Activated naive CD4-positive, alpha-beta T cell treated with anti-CD3 and anti-CD28 coated beads, Interleukin-2, amount 10 ng/mL, durations not matched to agents 7 days and 5 days (primary cell): ENCODE results near the gene HUS1.
"Not testable (repeated sequence)": the region's sequence is repeated elsewhere in the genome, so short reads cannot be mapped to it uniquely, and the experiment has no call there.

Source experiments
- CTCF ChIA-PET: fragments of 350-600 bp; sonication (Branson Sonifier 250); formaldehyde crosslinking; loops from one replicate; lab custom pipeline; 2021; ENCODE audit warnings: antibody characterized with exemption; lab: Charles Lee
- DNase-seq: peaks from one replicate; pipeline ENCODE4 v3.0.0-alpha.2; 2020
- H3K27ac Mint-ChIP-seq: one replicate; pipeline ENCODE4 v1.8.0; 2021; ENCODE audit warnings: mild to moderate bottlenecking, moderate library complexity, mixed read lengths
- H3K27me3 Mint-ChIP-seq: one replicate; pipeline ENCODE4 v1.8.0; 2021; ENCODE audit warnings: mild to moderate bottlenecking, mixed read lengths
- H3K36me3 Mint-ChIP-seq: one replicate; pipeline ENCODE4 v1.8.0; 2021; ENCODE audit warnings: mixed read lengths
- H3K4me1 Mint-ChIP-seq: one replicate; pipeline ENCODE4 v1.8.0; 2021; ENCODE audit warnings: mixed read lengths
- H3K4me3 Mint-ChIP-seq: one replicate; pipeline ENCODE4 v1.8.0; 2021; ENCODE audit warnings: mild to moderate bottlenecking, moderate library complexity, mixed read lengths
- H3K9me3 Mint-ChIP-seq: one replicate; pipeline ENCODE4 v1.8.0; 2021; ENCODE audit warnings: mixed read lengths

HUS1 gene

DNA sequence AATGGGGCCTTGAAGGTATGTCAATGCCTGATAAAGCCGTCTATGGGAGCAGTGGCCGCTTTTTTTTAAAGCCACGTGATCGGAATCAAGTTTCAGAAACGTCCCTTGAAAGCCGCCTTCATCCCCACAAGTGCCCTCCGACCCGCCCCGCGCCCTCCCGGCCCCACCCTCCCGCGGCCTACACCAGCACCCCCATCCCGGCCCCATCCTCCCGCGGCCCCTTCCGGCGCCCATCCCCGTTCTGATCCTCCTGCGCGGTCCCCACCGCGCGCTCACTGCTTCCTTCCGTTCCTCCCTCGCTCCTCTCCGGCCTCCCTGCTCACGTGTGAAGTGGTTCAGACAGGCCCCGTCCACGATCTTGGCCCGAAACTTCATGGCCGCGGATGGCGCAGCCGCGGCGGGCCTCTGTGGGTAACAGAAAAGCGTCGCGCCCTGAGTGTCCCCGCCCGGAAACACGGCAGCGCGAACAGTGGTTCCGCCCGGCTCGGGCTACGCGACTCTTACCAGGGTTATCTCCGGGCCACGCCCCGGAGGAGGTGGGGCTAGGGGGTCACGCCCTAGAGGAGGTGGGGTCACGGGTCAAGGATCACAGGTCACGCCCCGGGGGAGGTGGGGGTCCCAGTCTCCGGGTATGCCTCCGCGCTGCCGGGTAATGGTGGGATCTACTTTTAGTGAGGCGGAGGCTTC is at the start of gene HUS1:
HUS1 (minus strand) TSS at position 471 of the 687 bp plus-strand sequence; CDS start at position 375, 96 bp downstream.
- CTCF ChIA-PET = interaction anchor here (1.8 kb wide), 2 partner anchors 9 to 131 kb away, joined by 10 to 11 read pairs; no protein-coding TSS in a partner anchor
- Mint-ChIP-seq H3K27me3 (no peaks in the 10 kb centered on the region), H3K4me1 (peaks cover 25% of the 10 kb centered on the region), H3K9me3 (no peaks in the 10 kb centered on the region), H3K36me3 (peaks cover 36% of the 10 kb centered on the region), H3K4me3 (peak within 1 kb of the TSS; percentile 90), H3K27ac (peak within 1 kb of the TSS; percentile 96)
- peak; percentile 97 for DNase-seq

DNA sequence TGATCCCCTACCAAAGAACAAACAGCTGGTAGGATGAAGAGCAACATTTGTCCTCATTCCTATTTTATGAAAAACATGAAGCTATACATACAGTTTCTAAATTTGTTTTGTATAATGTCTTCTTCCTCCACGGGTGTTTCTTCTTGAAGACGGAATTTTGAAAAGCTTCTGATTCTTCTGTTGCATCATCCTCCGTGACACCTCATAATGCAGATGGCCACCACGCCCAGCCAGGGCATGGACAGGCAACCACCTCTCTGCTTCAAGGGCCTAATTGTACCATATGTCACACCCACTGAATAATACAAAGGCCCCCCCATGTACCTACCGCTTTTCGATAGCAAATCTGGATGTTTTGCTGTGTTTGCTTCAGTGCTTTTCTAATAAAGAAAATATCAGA is 49.5 kb upstream of the HUS1 start, which contains the start of gene SUN3:
SUN3 (minus strand) TSS at position 170 of the 400 bp plus-strand sequence; CDS start at position 1, 169 bp downstream.
- H3K27me3 Mint-ChIP-seq = peaks cover 41% of the 10 kb centered on the region
- DNase-seq = no peak
- H3K4me1 Mint-ChIP-seq = no peaks in the 10 kb centered on the region
- H3K27ac Mint-ChIP-seq = no peak within 1 kb of the TSS
- H3K36me3 Mint-ChIP-seq = no peaks in the 10 kb centered on the region
- no peak within 1 kb of the TSS for H3K4me3 Mint-ChIP-seq
- CTCF ChIA-PET = interaction anchor here (1.1 kb wide), 1 partner anchor 10 kb away, joined by 3 read pairs; no protein-coding TSS in a partner anchor
- H3K9me3 Mint-ChIP-seq = peaks cover 2% of the 10 kb centered on the region

DNA sequence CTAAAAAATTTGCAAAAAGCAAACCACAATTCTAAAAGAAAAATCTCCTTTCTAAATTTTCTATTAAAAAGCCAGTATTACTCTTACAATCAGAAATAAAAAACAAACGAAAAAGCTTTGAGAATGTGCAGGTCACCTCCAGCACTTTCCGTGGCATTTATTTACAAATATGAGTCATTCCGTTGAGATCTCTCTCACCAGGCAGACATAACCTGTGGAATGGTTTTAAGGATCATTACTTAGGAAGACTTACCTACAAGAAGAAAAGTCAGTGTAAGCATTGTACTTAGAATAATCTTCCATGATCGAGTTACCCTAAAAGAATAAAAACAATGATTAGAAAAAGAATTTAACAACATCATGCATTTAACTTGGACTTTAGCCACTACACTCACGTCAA is 46.2 kb upstream of the HUS1 start:
- Mint-ChIP-seq H3K4me3 (no peak overlapping the region), H3K27ac (no peak overlapping the region), H3K36me3 (no peaks in the 10 kb centered on the region), H3K4me1 (no peaks in the 10 kb centered on the region), H3K9me3 (peaks cover 2% of the 10 kb centered on the region), H3K27me3 (peaks cover 27% of the 10 kb centered on the region)
- no peak for DNase-seq
- CTCF ChIA-PET = no interaction called here

DNA sequence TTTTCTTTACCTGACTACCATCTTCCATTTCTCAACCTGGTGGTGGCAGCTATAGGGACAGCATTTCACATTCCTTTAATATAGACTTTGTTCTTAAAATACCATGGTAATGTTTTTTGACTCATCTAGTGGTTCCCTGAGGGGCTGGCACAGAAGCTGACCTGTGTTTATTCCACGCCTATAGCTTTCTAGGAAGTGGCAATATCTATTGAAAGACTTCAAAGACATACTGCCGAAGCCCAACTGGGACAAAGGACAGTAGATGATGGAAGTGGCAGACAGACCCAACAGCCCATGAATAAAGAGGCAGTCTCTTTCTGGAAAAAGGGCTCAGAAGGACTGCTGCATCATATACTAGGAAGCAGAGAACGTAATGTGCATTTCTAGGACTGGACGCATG is 38.3 kb upstream of the HUS1 start:
- Mint-ChIP-seq H3K27me3 (peaks cover 29% of the 10 kb centered on the region), H3K9me3 (no peaks in the 10 kb centered on the region), H3K36me3 (no peaks in the 10 kb centered on the region), H3K4me3 (no peak overlapping the region), H3K27ac (no peak overlapping the region), H3K4me1 (no peaks in the 10 kb centered on the region)
- CTCF ChIA-PET = no interaction called here
- no peak for DNase-seq

DNA sequence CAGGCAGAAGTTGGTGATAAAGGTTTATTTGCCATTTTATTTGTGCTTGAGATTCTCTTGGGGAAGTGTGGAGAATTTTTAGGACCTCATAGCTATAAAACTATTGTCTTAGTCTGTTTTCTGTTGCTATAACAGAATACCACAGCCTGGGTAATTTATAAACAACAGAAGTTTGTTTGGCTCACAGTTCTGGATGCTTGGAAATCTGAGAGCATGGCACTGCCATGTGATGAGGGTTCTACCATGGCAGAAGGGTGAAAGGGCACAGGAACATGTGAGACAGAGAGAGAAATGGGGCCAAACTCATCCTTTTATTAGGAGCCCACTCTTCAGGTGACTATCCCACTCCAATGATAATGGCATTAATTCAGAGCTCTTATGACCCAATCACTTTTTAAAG is 37.2 kb upstream of the HUS1 start:
- Mint-ChIP-seq H3K4me3 (no peak overlapping the region), H3K27me3 (peaks cover 29% of the 10 kb centered on the region), H3K4me1 (no peaks in the 10 kb centered on the region)

DNA sequence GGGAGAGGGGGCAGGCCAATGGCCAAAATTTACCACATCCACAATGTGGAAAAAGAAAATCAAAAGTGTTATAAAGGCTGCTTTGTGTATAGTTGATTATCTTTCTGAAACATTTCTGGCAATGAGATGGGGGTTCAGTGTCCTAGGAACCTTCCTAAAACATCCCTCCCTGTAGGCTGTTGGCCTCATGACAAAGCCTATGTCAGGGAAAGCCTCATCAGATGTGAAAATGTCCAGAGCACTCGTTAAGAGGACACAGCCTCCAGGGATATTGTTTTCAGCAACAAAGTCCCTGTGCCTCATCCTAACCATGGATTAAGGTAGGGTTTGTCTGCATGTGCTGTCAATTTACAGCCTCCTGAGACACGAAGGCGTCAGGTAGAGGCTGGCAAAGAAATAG is 32.5 kb upstream of the HUS1 start:
- Mint-ChIP-seq H3K27me3 (peaks cover 13% of the 10 kb centered on the region), H3K9me3 (no peaks in the 10 kb centered on the region), H3K36me3 (no peaks in the 10 kb centered on the region), H3K4me1 (no peaks in the 10 kb centered on the region), H3K27ac (no peak overlapping the region), H3K4me3 (no peak overlapping the region)
- CTCF ChIA-PET = no interaction called here
- DNase-seq = no peak

More for the DNA sequence above, 37.2 kb upstream of the HUS1 start:
- DNase-seq = no peak
- CTCF ChIA-PET = no interaction called here
- no peaks in the 10 kb centered on the region for H3K9me3 Mint-ChIP-seq
- H3K27ac Mint-ChIP-seq = no peak overlapping the region
- H3K36me3 Mint-ChIP-seq = no peaks in the 10 kb centered on the region

DNA sequence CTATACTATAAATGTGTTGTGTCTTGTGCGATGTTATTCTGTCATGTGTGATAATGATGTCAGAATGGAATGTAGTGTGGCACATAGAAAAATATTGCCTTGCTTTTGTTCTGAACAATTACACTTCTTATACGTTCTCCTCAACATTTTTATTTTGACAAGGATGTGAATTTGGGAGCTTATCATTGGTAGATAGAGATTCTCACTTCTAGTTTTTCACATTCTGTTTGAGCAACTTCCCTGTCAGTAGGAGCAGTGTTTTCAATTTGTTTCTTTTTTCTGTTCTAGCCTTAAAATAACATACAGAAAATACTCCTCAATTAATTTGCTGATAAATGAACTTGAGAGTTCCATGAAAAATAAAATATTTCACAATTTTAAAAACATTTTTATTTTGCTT is 31.9 kb upstream of the HUS1 start:
- Mint-ChIP-seq H3K9me3 (no peaks in the 10 kb centered on the region), H3K4me1 (no peaks in the 10 kb centered on the region), H3K4me3 (no peak overlapping the region), H3K36me3 (no peaks in the 10 kb centered on the region), H3K27me3 (peaks cover 13% of the 10 kb centered on the region), H3K27ac (no peak overlapping the region)
- no peak for DNase-seq
- CTCF ChIA-PET = no interaction called here

DNA sequence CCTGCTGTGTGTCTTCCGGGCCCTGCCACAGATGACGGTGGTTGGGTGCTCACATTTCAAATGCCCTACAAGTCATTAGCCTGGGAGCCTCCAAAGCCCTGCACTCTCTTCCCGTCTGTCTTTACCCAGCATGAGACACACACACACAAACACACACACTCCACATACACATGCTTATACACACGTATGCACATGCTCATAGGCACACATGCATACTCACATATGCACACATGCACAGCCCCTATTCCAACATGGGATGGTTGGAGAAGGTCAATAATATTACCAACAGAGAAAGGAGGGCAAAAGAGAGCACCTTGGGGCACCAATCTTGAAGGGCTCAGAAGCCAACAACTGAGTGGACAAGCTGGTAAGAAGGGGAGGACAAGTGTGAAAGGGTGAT is 30.5 kb upstream of the HUS1 start:
- H3K9me3 Mint-ChIP-seq = no peaks in the 10 kb centered on the region
- H3K27ac Mint-ChIP-seq = no peak overlapping the region
- H3K36me3 Mint-ChIP-seq = no peaks in the 10 kb centered on the region
- CTCF ChIA-PET = no interaction called here
- no peak overlapping the region for H3K4me3 Mint-ChIP-seq
- DNase-seq = no peak
- H3K27me3 Mint-ChIP-seq = peaks cover 8% of the 10 kb centered on the region
- H3K4me1 Mint-ChIP-seq = no peaks in the 10 kb centered on the region

DNA sequence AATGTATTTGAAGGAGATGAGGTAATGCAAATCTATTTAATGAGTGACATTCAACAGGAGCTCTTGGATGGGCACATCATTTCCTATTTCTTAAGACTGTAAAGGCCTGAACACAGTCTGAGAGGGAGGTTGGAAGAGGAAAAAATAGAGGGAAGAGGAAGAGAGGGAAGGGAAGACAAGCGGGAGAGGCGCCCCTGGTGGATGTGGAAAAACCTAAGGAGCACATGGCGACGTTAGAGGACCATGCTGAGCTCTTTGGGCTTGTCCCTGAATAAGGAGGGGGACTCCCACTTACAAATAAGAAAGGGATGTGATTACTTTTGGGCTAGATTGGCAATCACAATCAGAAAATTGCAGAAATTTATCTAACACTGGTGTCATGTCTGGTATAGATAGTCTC is 29.8 kb upstream of the HUS1 start:
- Mint-ChIP-seq H3K27ac (no peak overlapping the region), H3K9me3 (no peaks in the 10 kb centered on the region), H3K27me3 (peaks cover 12% of the 10 kb centered on the region), H3K4me3 (no peak overlapping the region), H3K36me3 (no peaks in the 10 kb centered on the region), H3K4me1 (no peaks in the 10 kb centered on the region)
- no peak for DNase-seq
- CTCF ChIA-PET = no interaction called here

DNA sequence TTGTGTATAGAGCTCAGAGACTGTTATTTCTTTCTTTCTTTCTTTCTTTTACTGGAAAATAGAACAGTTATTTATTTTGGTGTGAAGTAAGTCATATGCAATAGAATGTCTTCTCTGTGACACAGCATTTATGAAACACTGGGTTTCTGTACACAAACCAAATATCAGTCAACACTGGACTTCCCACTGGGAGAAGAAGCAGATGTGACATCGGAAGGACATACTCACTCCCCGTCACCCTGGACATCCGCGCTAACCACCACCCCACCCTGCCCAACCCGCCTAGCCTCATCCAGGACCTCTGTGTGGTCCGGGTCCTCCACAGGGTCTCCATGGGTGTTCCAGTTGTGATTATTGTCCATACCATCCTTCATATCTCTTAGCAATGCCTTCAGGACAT is 27.5 kb upstream of the HUS1 start:
- Mint-ChIP-seq H3K4me1 (no peaks in the 10 kb centered on the region), H3K27ac (no peak overlapping the region), H3K36me3 (no peaks in the 10 kb centered on the region), H3K4me3 (no peak overlapping the region), H3K9me3 (no peaks in the 10 kb centered on the region), H3K27me3 (peaks cover 12% of the 10 kb centered on the region)
- no peak for DNase-seq
- CTCF ChIA-PET = no interaction called here

DNA sequence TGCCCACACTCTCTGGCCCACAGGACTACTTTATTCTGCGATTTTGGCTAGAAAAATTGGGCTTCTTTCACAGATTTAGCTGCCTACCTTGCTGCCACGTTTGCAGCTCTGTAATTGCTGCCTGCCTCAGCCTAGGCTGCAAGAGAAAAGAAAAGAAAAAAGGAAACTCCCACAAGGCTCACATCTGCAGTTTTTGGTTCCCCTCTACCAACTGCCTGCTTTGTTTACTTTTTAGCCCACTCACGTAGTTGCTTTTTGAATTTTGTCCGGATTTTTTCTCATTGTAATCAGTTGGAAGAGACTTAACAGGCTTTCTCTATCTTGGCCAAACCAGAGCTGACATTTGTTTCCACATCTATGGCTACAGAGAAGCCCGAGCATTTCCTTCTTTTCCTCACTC is 25.2 kb upstream of the HUS1 start:
- H3K4me1 Mint-ChIP-seq = no peaks in the 10 kb centered on the region
- peaks cover 2% of the 10 kb centered on the region for H3K9me3 Mint-ChIP-seq
- H3K4me3 Mint-ChIP-seq = no peak overlapping the region
- CTCF ChIA-PET = no interaction called here
- H3K36me3 Mint-ChIP-seq = no peaks in the 10 kb centered on the region
- DNase-seq = no peak
- no peak overlapping the region for H3K27ac Mint-ChIP-seq
- H3K27me3 Mint-ChIP-seq = peaks cover 9% of the 10 kb centered on the region

DNA sequence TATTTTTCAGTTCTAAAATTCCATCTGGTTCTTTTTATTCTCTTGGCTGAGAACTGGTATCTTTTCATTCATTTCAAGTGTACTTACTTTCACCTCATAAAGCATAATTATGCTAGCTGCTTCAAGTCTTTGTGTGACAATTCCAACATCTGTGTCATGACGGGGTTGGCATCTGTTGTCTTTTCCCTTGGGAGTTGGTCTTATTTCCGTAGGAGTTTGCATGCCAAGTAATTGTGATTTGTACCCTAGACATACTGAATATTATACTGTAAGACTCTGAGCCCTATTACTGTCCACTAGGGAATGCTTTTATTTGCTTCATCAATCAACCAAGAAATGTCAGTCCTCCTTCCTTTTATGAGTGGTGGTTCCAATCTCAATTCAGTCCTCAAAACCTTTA is 24.6 kb upstream of the HUS1 start:
- Mint-ChIP-seq H3K4me3 (no peak overlapping the region), H3K27me3 (peaks cover 5% of the 10 kb centered on the region), H3K27ac (no peak overlapping the region), H3K9me3 (peaks cover 2% of the 10 kb centered on the region), H3K4me1 (no peaks in the 10 kb centered on the region), H3K36me3 (no peaks in the 10 kb centered on the region)
- CTCF ChIA-PET = no interaction called here
- DNase-seq = no peak

DNA sequence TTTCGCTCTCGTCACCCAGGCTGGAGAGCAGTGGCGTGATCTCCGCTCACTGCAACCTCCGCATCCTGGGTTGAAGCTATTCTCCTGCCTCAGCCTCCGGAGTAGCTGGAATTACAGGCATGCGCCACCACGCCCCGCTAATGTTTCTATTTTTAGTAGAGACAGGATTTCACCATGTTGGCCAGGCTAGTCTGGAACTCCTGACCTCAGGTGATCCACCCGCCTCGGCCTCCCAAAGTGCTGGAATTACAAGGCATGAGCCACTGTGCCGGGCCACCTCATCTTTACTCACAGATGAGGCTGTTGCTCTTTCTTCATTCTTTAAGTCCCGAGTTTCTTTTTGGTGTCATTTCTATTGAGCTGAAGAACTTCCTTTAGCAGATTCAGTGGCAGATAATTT is 20.7 kb upstream of the HUS1 start:
- H3K27ac Mint-ChIP-seq, CTCF ChIA-PET, H3K4me1 Mint-ChIP-seq, H3K36me3 Mint-ChIP-seq, H3K27me3 Mint-ChIP-seq, H3K9me3 Mint-ChIP-seq, DNase-seq, H3K4me3 Mint-ChIP-seq: not testable (repeated sequence)

DNA sequence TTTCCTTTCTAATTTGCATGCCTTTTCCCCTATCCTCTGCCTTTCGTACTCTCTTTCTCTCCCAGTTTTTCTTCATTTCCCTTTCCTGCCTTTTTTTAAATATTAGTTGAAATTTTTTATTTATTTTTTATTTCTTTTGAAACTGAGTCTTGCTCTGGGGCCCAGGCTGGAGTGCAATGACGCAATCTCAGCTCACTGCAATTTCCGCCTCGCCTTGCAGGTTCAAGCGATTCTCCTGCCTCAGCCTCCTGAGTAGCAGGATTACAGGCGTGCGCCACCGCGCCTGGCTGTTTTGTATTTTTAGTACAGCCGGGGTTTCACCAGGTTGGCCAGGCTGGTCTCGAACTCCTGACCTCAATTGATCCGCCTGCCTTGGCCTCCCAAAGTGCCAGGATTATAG is 20.0 kb upstream of the HUS1 start:
- H3K4me3 Mint-ChIP-seq = no peak overlapping the region
- peaks cover 1% of the 10 kb centered on the region for H3K27me3 Mint-ChIP-seq
- no peak for DNase-seq
- H3K9me3 Mint-ChIP-seq = peaks cover 4% of the 10 kb centered on the region
- H3K36me3 Mint-ChIP-seq = no peaks in the 10 kb centered on the region
- CTCF ChIA-PET = no interaction called here
- no peak overlapping the region for H3K27ac Mint-ChIP-seq
- H3K4me1 Mint-ChIP-seq = no peaks in the 10 kb centered on the region

DNA sequence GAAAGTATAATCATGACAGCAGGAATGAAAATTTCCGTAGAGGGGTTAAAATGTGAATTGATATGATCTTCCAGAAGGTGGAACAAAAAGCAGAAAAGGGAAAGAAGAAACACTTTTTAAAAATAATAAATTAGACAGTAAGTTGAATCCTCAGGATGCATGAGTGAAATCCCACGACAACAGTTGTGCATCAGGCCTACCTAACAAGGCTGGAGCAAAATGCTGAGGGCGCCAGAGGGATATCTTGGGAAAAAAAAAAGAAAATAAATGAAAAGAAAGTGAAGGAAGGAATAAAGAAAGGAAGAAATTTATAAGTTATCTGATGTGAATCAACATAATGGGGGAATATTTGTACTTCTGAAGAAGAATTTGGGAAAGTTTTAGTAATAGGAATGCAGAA is 13.0 kb upstream of the HUS1 start:
- Mint-ChIP-seq H3K27me3 (no peaks in the 10 kb centered on the region), H3K36me3 (peaks cover 2% of the 10 kb centered on the region), H3K4me3 (peak overlapping the region; percentile 79), H3K4me1 (peaks cover 23% of the 10 kb centered on the region), H3K27ac (peak overlapping the region; percentile 91), H3K9me3 (peaks cover 2% of the 10 kb centered on the region)
- CTCF ChIA-PET = interaction anchor here (0.7 to 3.5 kb wide), 14 partner anchors 10 to 162 kb away, joined by 3 to 84 read pairs (median 6); partner anchors contain the start of gene UPP1
- DNase-seq = no peak
